ENCODE measurements around the gene ZMYND11. TPM values are rescaled to one million over a fixed set of nuclear protein-coding genes. Genes with fewer than 3 reads are reported as not detected.

ZMYND11 gene
- polyA plus RNA-seq, 1 donor (not counting 4 experiments of a cell fraction or from before 2014, with no cell fraction given), result 36.1 TPM

GRCh38 chr10:178723-179122 lies 43.5 kb downstream of the ZMYND11 start:
- H3K9ac ChIP-seq (ENCODE audit: control insufficient read depth, extremely low read depth, insufficient read depth, low read length), result no peak overlapping the region

GRCh38 chr10:182441-183201 lies 47.4 kb downstream of the ZMYND11 start:
- no peak for FAIRE-seq
- Histone ChIP-seq H3K9ac (ENCODE audit: control insufficient read depth, extremely low read depth, insufficient read depth, low read length) (no peak overlapping the region), H3K27ac (ENCODE audit: control insufficient read depth, insufficient read depth, low read length) (no peak overlapping the region), H2AFZ (ENCODE audit: control insufficient read depth, low read length) (no peak overlapping the region), H3K4me1 (ENCODE audit: control insufficient read depth, extremely low read depth, insufficient read depth, low read length) (peaks cover 2% of the 10 kb centered on the region), H3K9me3 (ENCODE audit: control insufficient read depth, low read depth, low read length) (peaks cover 3% of the 10 kb centered on the region), H3K4me2 (ENCODE audit: control insufficient read depth, extremely low read depth, insufficient read depth, low read depth, low read length) (no peak overlapping the region), H3K27me3 (ENCODE audit: control insufficient read depth, extremely low read depth, insufficient read depth, low read length) (no peaks in the 10 kb centered on the region), H3K36me3 (ENCODE audit: control insufficient read depth in 2 of 2, extremely low read depth in 1 of 2, insufficient read depth in 2 of 2, low read length in 2 of 2) (peaks cover 0 to 5% of the 10 kb centered on the region in 2 experiments), H4K20me1 (ENCODE audit: control insufficient read depth, extremely low read depth, insufficient read depth, low read length) (no peaks in the 10 kb centered on the region), H3K79me2 (ENCODE audit: control insufficient read depth, insufficient read depth, low read length) (no peaks in the 10 kb centered on the region), H3K9me1 (ENCODE audit: control insufficient read depth, extremely low read depth, insufficient read depth, low read length) (no peaks in the 10 kb centered on the region), H3K4me3 (ENCODE audit: control insufficient read depth in 2 of 3, extremely low read depth in 1 of 3, insufficient read depth in 2 of 3, low read depth in 1 of 3, low read length in 3 of 3) (no peak overlapping the region)
- TF ChIP-seq EZH2 (IDR thresholded peaks at IDR 0.05; ENCODE audit: low read length) (no peak), CTCF (optimal IDR thresholded peaks at IDR 0.05 in 1 of 3, IDR thresholded peaks at IDR 0.05 in 1 of 3, conservative IDR thresholded peaks at IDR 0.05 in 1 of 3; ENCODE audit: extremely low read depth in 1 of 3, insufficient read depth in 2 of 3, low read length in 3 of 3) (no peak)
- no peak for DNase-seq (ENCODE audit: low read depth, low spot score)
- dilution Hi-C loops (cut with MboI; ENCODE audit: extremely low pct_ligation_motif_present, low sequenced_read_pairs), result no loop called here

More at GRCh38 chr10:178723-179122, 43.5 kb downstream of the ZMYND11 start:
- dilution Hi-C loops (cut with MboI; ENCODE audit: extremely low pct_ligation_motif_present, low sequenced_read_pairs), result no loop called here
- Histone ChIP-seq H3K4me2 (ENCODE audit: control insufficient read depth, extremely low read depth, insufficient read depth, low read depth, low read length) (no peak overlapping the region), H3K9me3 (ENCODE audit: control insufficient read depth, low read depth, low read length) (peaks cover 2% of the 10 kb centered on the region), H3K36me3 (ENCODE audit: control insufficient read depth in 2 of 2, extremely low read depth in 1 of 2, insufficient read depth in 2 of 2, low read length in 2 of 2) (peaks cover 0 to 5% of the 10 kb centered on the region in 2 experiments), H3K4me1 (ENCODE audit: control insufficient read depth, extremely low read depth, insufficient read depth, low read length) (peaks cover 2% of the 10 kb centered on the region), H3K4me3 (ENCODE audit: control insufficient read depth in 2 of 3, extremely low read depth in 1 of 3, insufficient read depth in 2 of 3, low read depth in 1 of 3, low read length in 3 of 3) (no peak overlapping the region), H3K27me3 (ENCODE audit: control insufficient read depth, extremely low read depth, insufficient read depth, low read length) (no peaks in the 10 kb centered on the region), H3K9me1 (ENCODE audit: control insufficient read depth, extremely low read depth, insufficient read depth, low read length) (no peaks in the 10 kb centered on the region), H4K20me1 (ENCODE audit: control insufficient read depth, extremely low read depth, insufficient read depth, low read length) (no peaks in the 10 kb centered on the region), H3K79me2 (ENCODE audit: control insufficient read depth, insufficient read depth, low read length) (no peaks in the 10 kb centered on the region), H2AFZ (ENCODE audit: control insufficient read depth, low read length) (no peak overlapping the region), H3K27ac (ENCODE audit: control insufficient read depth, insufficient read depth, low read length) (no peak overlapping the region)
- no peak for TF ChIP-seq EZH2 (IDR thresholded peaks at IDR 0.05; ENCODE audit: low read length)
- no peak for TF ChIP-seq CTCF (optimal IDR thresholded peaks at IDR 0.05 in 1 of 3, IDR thresholded peaks at IDR 0.05 in 1 of 3, conservative IDR thresholded peaks at IDR 0.05 in 1 of 3; ENCODE audit: extremely low read depth in 1 of 3, insufficient read depth in 2 of 3, low read length in 3 of 3)
- DNase-seq (ENCODE audit: low read depth, low spot score) (no peak), FAIRE-seq (no peak)

Data from keratinocyte (primary cell).